H1 (cell line): ENCODE data around the gene GOLGA6L25. TPM values are rescaled to one million over a fixed set of nuclear protein-coding genes. Genes with fewer than 3 reads are reported as not detected.
"Not testable (repeated sequence)": the region's sequence is repeated elsewhere in the genome, so short reads cannot be mapped to it uniquely, and the experiment has no call there.

Experiments
- CTCF ChIA-PET: fragments of 300-600 bp; sonication (Branson Sonifier 250); formaldehyde crosslinking; loops from one replicate; lab custom pipeline; 2021; ENCODE audit not compliant: partially characterized antibody; lab: Charles Lee
- POLR2A ChIA-PET: fragments of 300-600 bp; sonication (Branson Sonifier 250); formaldehyde crosslinking; loops from one replicate; lab custom pipeline; 2021; ENCODE audit warnings: inconsistent platforms; ENCODE audit not compliant: partially characterized antibody; lab: Charles Lee
- DNase-seq, 2 experiments: peaks; one replicate each; pipeline versions ENCODE4 v3.0.0 to v3.0.0-alpha.2; 2010 to 2022; ENCODE audit warnings: low spot score in 2 of 2, low read depth in 1 of 2, mixed read lengths in 1 of 2
- FAIRE-seq: peaks from 2 replicates; lab custom pipeline; 2011; peaks lifted over from hg19 to GRCh38; lab: Jason Lieb, UNC
- H2AFZ ChIP-seq: 2 replicates; pipeline ENCODE4 v1.8.1; 2012; ENCODE audit warnings: low read length, inconsistent platforms
- H2AK5ac ChIP-seq: 2 replicates; pipeline ENCODE4 v1.6.1; 2013; ENCODE audit warnings: low read depth, low read length
- H2BK120ac ChIP-seq: replicated peaks from 2 replicates; pipeline ENCODE3; 2013; ENCODE audit warnings: low read depth, low read length, inconsistent platforms
- H2BK12ac ChIP-seq: 2 replicates; pipeline ENCODE4 v1.6.1; 2013; ENCODE audit warnings: low read depth, low read length
- H2BK15ac ChIP-seq: 2 replicates; pipeline ENCODE4 v1.6.1; 2013; ENCODE audit warnings: low read length
- H2BK20ac ChIP-seq: 2 replicates; pipeline ENCODE4 v1.6.1; 2013; ENCODE audit warnings: low read length
- H2BK5ac ChIP-seq: 2 replicates; pipeline ENCODE4 v1.6.1; 2013; ENCODE audit warnings: low read depth, low read length
- H3K14ac ChIP-seq: 2 replicates; pipeline ENCODE4 v1.6.1; 2013; ENCODE audit warnings: inconsistent platforms; ENCODE audit not compliant: insufficient read length
- H3K18ac ChIP-seq: 2 replicates; pipeline ENCODE4 v1.6.1; 2013; ENCODE audit warnings: low read length; ENCODE audit errors: extremely low read depth
- H3K23ac ChIP-seq: 2 replicates; pipeline ENCODE4 v1.6.1; 2013; ENCODE audit warnings: inconsistent platforms; ENCODE audit not compliant: insufficient read length
- H3K23me2 ChIP-seq: 2 replicates; pipeline ENCODE4 v1.6.1; 2013; ENCODE audit warnings: low read depth, low read length
- H3K27ac ChIP-seq: 2 replicates; pipeline ENCODE4 v1.6.1; 2011; ENCODE audit warnings: low read depth, low read length, inconsistent platforms
- H3K27me3 ChIP-seq, 4 experiments: replicated peaks in 1 of 4; 1 replicate in 1 of 4; 2 replicates in 3 of 4; pipeline versions ENCODE4 v1.6.1 to v1.8.1; 2011 to 2013; ENCODE audit warnings: low read length in 3 of 4, mild to moderate bottlenecking in 3 of 4, inconsistent platforms in 2 of 4, mixed read lengths in 2 of 4, moderate library complexity in 1 of 4; ENCODE audit not compliant: control insufficient read depth in 3 of 4, insufficient read depth in 3 of 4; ENCODE audit errors: extremely low read depth in 1 of 4
- H3K36me3 ChIP-seq, 4 experiments: 2 replicates each; pipeline versions ENCODE4 v1.6.1 to v1.8.1; 2011 to 2013; ENCODE audit warnings: mild to moderate bottlenecking in 4 of 4, low read length in 3 of 4, moderate library complexity in 2 of 4, control low read depth in 1 of 4, inconsistent platforms in 1 of 4; ENCODE audit not compliant: insufficient read depth in 4 of 4, control insufficient read depth in 2 of 4
- H3K4ac ChIP-seq: replicated peaks from 2 replicates; pipeline ENCODE3; 2013; ENCODE audit warnings: low read length, low read depth, mixed read lengths, inconsistent platforms; ENCODE audit not compliant: insufficient read length
- H3K4me1 ChIP-seq, 4 experiments: replicated peaks in 1 of 4; 1 replicate in 1 of 4; 2 replicates in 3 of 4; pipeline versions ENCODE4 v1.6.1 to v1.8.1; 2011 to 2013; ENCODE audit warnings: low read length in 3 of 4, inconsistent platforms in 2 of 4, mixed read lengths in 1 of 4; ENCODE audit not compliant: insufficient read depth in 4 of 4, control insufficient read depth in 3 of 4
- H3K4me2 ChIP-seq, 2 experiments: 2 replicates each; pipeline versions ENCODE4 v1.6.1 to v1.8.1; 2011 to 2013; ENCODE audit warnings: low read depth in 2 of 2, low read length in 2 of 2, control low read depth in 1 of 2, inconsistent platforms in 1 of 2, mild to moderate bottlenecking in 1 of 2; ENCODE audit not compliant: insufficient read depth in 1 of 2
- H3K4me3 ChIP-seq, 4 experiments: fragments of 200-600, 300-600 bp in 1 of 4; sonication (generic), shearing (Covaris generic), sonication (Bioruptor Twin) in 1 of 4; 2 replicates each; pipeline versions ENCODE4 v1.5.1 to v1.8.1; 2011 to 2016; ENCODE audit warnings: low read length in 4 of 4, low read depth in 3 of 4, control low read depth in 2 of 4, inconsistent platforms in 2 of 4, mild to moderate bottlenecking in 2 of 4, mixed read lengths in 1 of 4, moderate library complexity in 1 of 4; ENCODE audit not compliant: insufficient read depth in 2 of 4; ENCODE audit errors: extremely low read depth in 1 of 4
- H3K56ac ChIP-seq: replicated peaks from 2 replicates; pipeline ENCODE3; 2013; ENCODE audit warnings: low read depth, mild to moderate bottlenecking, mixed read lengths, low read length, inconsistent platforms; ENCODE audit not compliant: insufficient read length
- H3K79me1 ChIP-seq: 2 replicates; pipeline ENCODE4 v1.6.1; 2013; ENCODE audit warnings: low read depth, low read length, control low read depth
- H3K79me2 ChIP-seq, 2 experiments: 2 replicates each; pipeline versions ENCODE4 v1.6.1 to v1.8.1; 2012 to 2013; ENCODE audit warnings: low read length in 2 of 2, mild to moderate bottlenecking in 2 of 2, inconsistent platforms in 1 of 2; ENCODE audit not compliant: insufficient read depth in 2 of 2, control insufficient read depth in 1 of 2
- H3K9ac ChIP-seq, 4 experiments: replicated peaks in 1 of 4; 1 replicate in 1 of 4; 2 replicates in 3 of 4; pipeline versions ENCODE4 v1.6.1 to v1.8.1; 2011 to 2013; ENCODE audit warnings: low read depth in 3 of 4, low read length in 3 of 4, control low read depth in 2 of 4, mild to moderate bottlenecking in 2 of 4, moderate library complexity in 2 of 4, inconsistent platforms in 1 of 4; ENCODE audit errors: extremely low read depth in 1 of 4
- H3K9me3 ChIP-seq, 2 experiments: 2 replicates each; pipeline versions ENCODE4 v1.6.1 to v1.8.1; 2012 to 2013; ENCODE audit warnings: mild to moderate bottlenecking in 2 of 2, moderate library complexity in 2 of 2, control low read depth in 1 of 2, inconsistent platforms in 1 of 2, low read depth in 1 of 2, low read length in 1 of 2, mixed read lengths in 1 of 2; ENCODE audit not compliant: insufficient read depth in 2 of 2
- H4K20me1 ChIP-seq, 2 experiments: replicated peaks in 1 of 2; 2 replicates each; pipeline versions ENCODE3 to v1.8.1; 2011 to 2013; ENCODE audit warnings: inconsistent platforms in 2 of 2, low read length in 2 of 2, mild to moderate bottlenecking in 1 of 2; ENCODE audit not compliant: insufficient read depth in 2 of 2, control insufficient read depth in 1 of 2
- H4K5ac ChIP-seq: 2 replicates; pipeline ENCODE4 v1.6.1; 2013; ENCODE audit warnings: low read length, low read depth, mixed read lengths, inconsistent platforms; ENCODE audit not compliant: insufficient read length
- H4K8ac ChIP-seq: 2 replicates; pipeline ENCODE4 v1.8.0; 2013; ENCODE audit warnings: mild to moderate bottlenecking, moderate library complexity, low read length, inconsistent platforms; ENCODE audit not compliant: insufficient read depth; ENCODE audit errors: extremely low read depth
- H4K91ac ChIP-seq: replicated peaks from 2 replicates; pipeline ENCODE3; 2013; ENCODE audit warnings: low read length, mixed read lengths, inconsistent platforms; ENCODE audit not compliant: insufficient read length
- WGBS, 2 experiments: shearing (Covaris generic) in 1 of 2; methylation state at CpG; one replicate each; pipeline versions ENCODE4 v1.1.6 to v1.1.7; 2013 to 2015; ENCODE audit warnings: low lambda C conversion rate in 2 of 2, mixed read lengths in 2 of 2, inconsistent platforms in 1 of 2, low coverage in 1 of 2, missing lambda C conversion rate in 1 of 2; ENCODE audit not compliant: insufficient replicate concordance in 2 of 2, insufficient coverage in 1 of 2, insufficient read length in 1 of 2; ENCODE audit errors: extremely low coverage in 1 of 2, missing lambda C conversion rate in 1 of 2; 5-methylcytosine and 5-hydroxymethylcytosine counted together
- polyA plus RNA-seq, 7 experiments: library from polyadenylated mRNA; depleted of rRNA in 3 of 7; stranded (reverse) in 5 of 7; unstranded in 2 of 7; fragments of >200 nt in 5 of 7; fragments of 200-250 nt in 2 of 7; gene quantifications; 1 replicate in 5 of 7; 2 replicates in 1 of 7; 4 replicates in 1 of 7; pipeline versions ENCODE4 v1.2.1 to v1.2.3, GENCODE V29; 2011 to 2013; ENCODE audit warnings: missing spikeins in 2 of 7, mixed read lengths in 2 of 7
- total RNA-seq: library from RNA; stranded (reverse); fragmentation: NEBNext Ultra II Directional; extraction: Animal tissue kit (Norgen Biotek cat#: 25700); gene quantifications from 2 replicates; pipeline ENCODE4 v1.2.1, GENCODE V29; 2021

Gene GOLGA6L25
- total and polyA plus RNA-seq, 2 of the 8 experiments (the other 6 are each of a cell fraction or from before 2014, with no cell fraction given) = not detected

DNA sequence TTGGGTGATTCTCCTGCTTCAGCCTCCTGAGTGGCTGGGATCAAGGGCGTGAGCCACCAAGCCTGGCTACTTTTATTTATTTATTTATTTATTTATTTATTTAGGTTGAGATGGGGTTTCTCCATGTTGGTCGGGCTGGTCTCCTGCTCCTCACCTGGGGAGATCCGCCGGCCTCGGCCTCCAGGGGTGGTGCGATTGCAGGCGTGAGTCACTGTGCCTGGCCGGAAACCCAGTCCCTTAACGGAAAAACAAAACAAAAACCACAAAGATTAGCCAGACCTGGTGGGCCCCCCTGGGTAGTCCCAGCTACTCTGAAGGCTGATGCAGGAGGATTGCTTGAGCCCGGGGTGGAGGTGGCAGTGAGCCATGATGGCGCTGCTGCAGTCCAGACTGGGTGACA, 38.2 kb upstream of the GOLGA6L25 start:
- H2AFZ ChIP-seq, H2AK5ac ChIP-seq, H4K20me1 ChIP-seq, H4K91ac ChIP-seq, H3K9me3 ChIP-seq, H3K14ac ChIP-seq, H2BK12ac ChIP-seq, H2BK20ac ChIP-seq, H3K4me1 ChIP-seq, H3K9ac ChIP-seq, H3K27me3 ChIP-seq, H3K23me2 ChIP-seq, H3K18ac ChIP-seq, H2BK5ac ChIP-seq, H3K27ac ChIP-seq, H3K79me1 ChIP-seq, CTCF ChIA-PET, H2BK120ac ChIP-seq, H2BK15ac ChIP-seq, H3K56ac ChIP-seq, DNase-seq, H3K23ac ChIP-seq, H3K79me2 ChIP-seq, POLR2A ChIA-PET, H4K8ac ChIP-seq, H3K4me3 ChIP-seq, FAIRE-seq, H3K36me3 ChIP-seq, H3K4ac ChIP-seq, H3K4me2 ChIP-seq, H4K5ac ChIP-seq: not testable (repeated sequence)
- no CpG with 5 or more reads among the region's 11 CpGs for WGBS, 2 experiments

- H3K4me1 ChIP-seq, H2BK5ac ChIP-seq, H3K79me1 ChIP-seq, H4K20me1 ChIP-seq, H2AK5ac ChIP-seq, H3K23ac ChIP-seq, H3K4me2 ChIP-seq, H3K27me3 ChIP-seq, H2BK12ac ChIP-seq, H2BK20ac ChIP-seq, H2BK15ac ChIP-seq, H3K36me3 ChIP-seq, CTCF ChIA-PET, H4K8ac ChIP-seq, H3K56ac ChIP-seq, POLR2A ChIA-PET, H3K9ac ChIP-seq, H3K4ac ChIP-seq, H3K9me3 ChIP-seq, H3K23me2 ChIP-seq, H2AFZ ChIP-seq, H3K4me3 ChIP-seq, H3K27ac ChIP-seq, H2BK120ac ChIP-seq, FAIRE-seq, H4K5ac ChIP-seq, H3K14ac ChIP-seq, H3K18ac ChIP-seq, H3K79me2 ChIP-seq, H4K91ac ChIP-seq: not testable (repeated sequence)
- WGBS, 2 experiments = 98% methylated on average over 2 of the region's 6 CpGs; no CpG with 5 or more reads in 1 of the 2 experiments
- peak in 1 of 2 experiments; percentile 45 for DNase-seq
Observed at GRCh38 chr15:28532954-28533353, 20.4 kb upstream of the GOLGA6L25 start, which contains the start of gene GOLGA8G. TSS of gene GOLGA8G (minus strand) at chr15:28532971. CDS start at chr15:28532909, 62 bp downstream.
